GM18858 (cell line): ENCODE data around the gene BAMBI.

ENCODE experiments used
- ATAC-seq: cut with Tn5 transposase; IDR thresholded peaks from one replicate; pipeline ENCODE4 v1.9.1; 2021; ENCODE audit not compliant: unreplicated experiment

The BAMBI gene

DNA sequence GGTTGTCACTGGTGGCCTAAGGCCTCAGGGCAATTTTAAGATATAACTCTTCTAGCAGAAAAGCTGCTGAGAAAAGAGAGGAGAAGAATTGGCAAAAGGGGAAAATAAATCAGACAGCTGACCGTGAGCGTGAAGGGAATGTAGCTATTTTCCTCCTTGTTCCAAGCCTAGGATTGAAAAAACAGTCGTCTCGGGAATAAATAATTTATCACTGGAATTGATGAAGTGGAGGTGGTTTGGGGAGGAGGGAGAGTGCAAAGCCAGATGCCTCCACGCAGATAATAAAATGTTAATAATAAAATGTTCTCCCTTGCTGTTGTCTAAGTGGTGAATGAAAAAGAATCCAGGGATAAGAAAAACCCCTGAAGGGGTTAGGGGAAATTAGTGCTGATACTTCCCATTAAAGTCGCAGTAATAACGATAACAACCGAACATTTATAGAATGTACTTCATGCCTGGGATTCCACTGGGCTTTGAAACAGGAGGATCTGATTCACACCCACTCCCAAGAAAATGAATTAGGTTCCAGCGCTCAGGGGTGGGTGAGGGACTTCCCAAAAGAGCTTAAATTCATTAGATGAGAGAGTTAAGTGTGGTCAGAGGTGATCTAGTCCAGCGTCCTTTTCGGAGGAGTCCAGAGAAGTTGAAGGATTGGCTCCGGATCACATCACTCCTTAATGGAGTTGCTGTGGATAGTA, 27.3 kb downstream of the BAMBI start:
- ATAC-seq = no peak

DNA sequence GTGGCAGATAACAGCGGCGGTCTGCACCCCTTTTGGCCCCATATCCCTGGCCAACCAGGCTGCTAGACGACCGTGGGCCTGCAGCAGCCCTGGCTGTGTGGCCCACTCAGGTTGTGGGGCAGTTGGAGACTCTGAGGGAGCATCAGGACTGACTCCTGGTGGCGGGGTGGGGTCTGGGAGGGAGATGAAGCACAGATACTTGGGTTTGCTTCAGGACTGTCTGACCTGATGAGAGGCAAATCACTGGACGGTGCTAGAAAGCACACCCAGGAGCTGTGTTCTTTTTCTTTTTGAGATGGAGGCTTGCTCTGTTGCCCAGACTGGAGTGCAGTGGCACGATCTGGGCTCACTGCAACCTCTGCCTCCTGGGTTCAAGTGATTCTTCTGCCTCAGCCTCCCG, 28.2 kb downstream of the BAMBI start:
- no peak for ATAC-seq

DNA sequence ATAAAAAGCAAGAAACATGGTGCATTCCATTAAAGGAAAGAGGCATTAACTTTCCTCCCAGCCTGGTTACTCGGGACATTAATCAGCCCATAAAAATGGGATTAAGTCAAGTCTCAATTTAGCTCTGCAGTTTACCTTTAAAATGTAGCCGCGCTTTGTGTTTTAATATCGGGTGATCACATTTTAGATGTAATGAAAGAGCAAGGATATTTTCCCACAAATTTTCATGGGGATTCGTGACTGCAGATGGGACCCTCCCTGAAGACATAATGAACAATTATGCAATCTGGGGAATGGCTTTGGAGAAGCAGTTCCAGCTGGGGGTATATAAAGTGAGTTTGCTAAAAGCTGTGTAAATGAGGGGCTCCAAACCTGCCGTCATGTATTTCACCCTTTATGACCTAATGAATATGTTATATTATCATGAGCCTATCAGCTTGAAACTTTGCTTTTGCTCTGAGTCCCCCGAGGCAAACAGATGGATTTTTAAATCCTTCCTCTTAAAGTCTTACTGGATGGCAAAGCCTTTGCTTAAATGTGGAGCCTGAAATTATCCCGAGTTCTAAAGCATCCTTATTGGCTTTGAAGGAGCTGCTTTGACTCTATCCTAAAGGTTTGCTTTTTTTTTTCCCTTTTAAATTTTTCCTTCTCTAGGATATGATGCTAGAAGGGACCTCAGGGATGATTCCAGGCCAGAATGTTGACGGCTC, 31.8 kb downstream of the BAMBI start:
- ATAC-seq = no peak

DNA sequence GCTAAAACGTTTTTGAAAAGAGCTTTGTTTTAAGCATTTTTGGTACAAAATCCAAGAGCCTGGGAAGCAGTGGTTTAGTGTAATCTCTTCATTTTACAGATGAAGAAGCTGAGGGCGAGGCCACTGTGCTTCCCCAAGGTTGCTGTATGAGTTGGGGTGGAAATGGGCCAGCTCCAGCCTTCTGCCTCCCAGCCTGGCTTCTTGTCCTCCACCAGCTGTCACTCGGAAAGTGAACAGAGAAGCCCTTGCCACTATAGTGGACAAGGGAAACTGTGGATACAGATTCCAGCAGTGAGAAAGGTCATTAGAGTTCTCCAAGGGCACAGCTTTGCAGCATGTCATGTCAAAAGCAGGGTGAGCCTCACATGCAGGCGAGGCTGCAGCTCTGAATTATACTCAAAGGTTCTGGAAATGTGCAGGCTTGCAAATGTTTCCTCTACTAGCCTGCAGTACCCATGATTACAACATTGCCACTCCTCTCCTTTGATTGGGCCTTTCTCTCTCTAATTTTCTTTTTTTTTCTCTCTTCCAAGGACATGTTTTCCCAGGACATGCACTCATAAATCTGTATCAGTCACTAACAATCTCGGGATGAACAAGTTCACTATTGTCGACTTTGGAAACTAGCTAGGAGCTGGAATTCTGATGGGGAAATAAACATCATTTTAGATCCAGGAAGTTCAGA, 33.0 kb downstream of the BAMBI start:
- no peak for ATAC-seq

DNA sequence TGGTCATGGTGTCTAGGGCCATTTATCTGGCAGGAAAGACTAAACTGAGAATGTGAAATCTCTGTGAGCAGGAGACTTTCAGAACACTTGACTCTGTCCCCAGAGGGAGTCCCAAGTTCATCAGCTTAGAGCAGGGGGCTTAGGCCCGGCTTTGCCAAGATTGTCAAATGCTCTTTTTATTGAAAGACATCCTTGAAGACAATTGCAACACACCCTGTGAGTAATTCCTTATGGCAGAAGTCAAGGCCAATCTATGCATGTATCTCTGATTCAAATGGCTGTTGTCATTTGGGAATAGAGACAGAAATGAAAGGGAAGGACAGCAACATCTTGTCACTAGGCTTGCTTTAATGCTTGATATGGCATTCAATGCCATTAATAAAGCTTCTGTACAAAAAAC, 33.7 kb downstream of the BAMBI start:
- no peak for ATAC-seq

DNA sequence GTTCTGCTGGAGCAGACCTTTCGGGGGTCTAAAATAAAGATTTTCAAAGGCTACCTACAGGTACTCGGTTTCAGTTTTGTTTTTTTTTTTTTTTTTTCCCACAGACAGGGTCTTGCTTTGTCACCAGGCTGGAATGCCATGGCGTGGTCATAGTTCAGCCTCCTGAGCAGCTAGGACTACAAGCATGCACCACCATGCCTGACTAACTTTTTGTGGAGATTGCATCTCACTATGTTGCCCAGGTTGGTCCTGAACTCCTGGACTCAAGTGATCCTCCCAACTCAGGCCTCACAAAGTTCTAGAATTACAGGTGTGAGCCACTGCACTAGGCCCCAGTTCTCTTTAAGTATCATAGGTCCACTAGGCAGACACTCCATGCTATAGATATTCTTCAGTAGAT, 34.5 kb downstream of the BAMBI start:
- no peak for ATAC-seq

DNA sequence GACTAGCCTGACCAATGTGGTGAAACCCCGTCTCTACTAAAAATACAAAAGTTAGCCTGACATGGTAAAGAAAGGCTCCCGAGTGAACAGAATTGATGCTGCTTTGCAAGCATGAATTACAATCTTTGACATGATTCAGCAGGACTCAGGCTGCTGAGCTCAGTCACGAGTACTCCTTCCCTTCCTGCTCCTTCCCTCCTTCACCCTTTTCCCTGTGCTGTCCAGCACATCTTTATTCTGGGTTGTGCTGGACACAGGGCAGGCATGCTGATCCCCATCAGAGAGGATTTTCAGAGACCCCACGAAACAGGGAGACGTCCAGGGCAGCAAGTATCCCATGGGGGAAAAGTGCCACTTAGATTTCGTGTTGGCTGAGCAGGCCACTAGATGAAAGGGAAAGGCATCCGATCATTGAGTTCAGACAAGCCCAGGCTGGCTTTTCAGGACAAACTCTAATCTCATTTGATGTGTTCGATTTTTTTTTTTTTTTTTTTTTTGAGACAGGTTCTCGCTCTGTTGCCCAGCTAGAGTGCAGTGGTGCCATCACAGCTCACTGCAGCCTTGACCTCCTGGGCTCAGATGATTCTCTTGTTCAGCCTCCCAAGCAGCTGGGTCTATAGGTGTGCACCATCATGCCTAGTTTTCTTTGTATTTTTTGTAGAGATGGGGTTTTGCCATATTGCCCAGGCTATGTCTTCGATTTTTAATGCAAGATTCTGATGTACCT, 36.5 kb downstream of the BAMBI start:
- ATAC-seq = no peak

DNA sequence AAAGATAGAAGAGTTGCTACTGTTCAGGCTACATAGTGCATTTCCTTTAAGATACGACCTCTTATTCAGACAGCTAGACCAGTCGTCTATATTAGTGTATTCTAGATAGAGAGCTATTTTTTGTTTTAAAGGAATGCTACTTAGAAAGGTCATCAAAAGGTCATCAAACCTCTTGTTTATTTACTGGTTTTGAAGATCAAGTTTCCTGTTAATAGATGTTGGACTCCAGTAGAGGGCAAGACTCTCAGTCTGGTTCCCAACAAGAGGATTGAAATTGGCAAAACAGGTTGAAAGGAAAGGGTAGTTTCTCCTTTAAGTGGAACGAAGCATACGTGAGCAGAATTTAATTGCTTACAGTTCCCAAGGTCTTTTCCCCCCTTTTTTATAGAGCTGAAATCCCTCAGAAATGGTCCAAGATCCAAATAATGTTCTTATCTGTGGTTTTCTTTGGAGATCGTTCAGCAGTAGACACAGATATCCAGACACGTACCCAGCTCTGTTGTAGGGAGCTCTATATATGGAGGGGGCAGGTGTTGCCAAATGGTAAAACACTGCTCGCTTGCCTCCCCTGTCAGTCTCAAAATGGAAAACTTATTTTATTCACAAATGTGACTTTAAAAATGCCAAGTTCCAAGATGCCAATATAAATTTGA, 37.2 kb downstream of the BAMBI start:
- ATAC-seq = no peak

DNA sequence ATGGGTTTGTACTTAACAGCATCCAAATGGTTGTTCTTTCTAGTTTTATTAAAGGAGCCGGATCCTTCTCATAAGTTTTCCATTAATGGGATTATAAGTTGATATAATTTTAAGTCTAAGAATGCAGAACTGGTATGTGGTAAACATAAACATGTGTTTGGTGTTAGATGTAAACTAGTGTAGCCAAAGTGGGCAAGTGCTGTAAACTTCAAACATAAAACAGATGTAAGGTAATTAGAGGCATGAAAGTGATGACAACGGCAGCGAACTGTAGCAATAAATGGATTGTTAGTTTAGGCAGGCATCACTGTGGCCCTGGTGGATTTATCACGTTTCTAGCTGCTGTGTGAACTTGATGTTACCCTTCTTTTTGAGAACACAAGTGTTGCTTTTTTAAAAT, 37.9 kb downstream of the BAMBI start:
- ATAC-seq = no peak

DNA sequence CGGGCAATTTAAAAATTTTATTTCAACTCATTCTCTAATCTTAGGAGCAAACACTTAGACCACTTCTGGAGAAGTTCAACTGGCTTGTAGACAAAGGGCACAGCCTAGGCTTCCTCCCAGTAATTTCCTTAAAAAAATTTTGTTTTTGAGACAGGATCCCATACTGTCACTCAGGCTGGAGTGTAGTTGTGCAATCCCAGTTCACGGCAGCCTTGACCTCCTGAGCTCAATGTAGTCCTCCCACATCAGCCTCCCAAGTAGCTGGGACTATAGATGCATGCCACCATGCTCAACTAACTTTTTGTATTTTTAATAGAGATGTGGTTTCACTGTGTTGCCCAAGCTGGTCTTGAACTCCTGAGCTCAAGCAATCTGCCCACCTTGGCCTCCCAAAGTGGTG, 38.4 kb downstream of the BAMBI start:
- no peak for ATAC-seq

DNA sequence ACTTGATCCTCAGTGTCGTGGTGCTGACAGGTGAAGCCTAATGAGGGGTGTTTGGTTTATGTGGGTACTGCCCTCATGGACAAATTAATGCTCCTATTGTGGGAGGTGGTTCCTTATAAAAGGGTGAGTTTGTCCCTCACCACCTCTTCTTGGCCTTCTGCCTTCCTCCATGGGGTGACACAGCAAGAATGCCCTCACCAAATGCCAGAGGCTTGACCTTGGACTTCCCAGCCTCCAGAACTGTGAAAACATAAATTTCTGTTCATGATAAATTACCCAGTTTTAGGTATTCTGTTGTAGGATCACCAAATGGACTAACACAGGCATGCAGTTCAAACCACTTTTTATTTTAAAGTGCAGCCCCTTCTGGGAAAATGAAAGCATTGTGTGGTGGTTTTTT, 39.4 kb downstream of the BAMBI start:
- ATAC-seq = no peak

DNA sequence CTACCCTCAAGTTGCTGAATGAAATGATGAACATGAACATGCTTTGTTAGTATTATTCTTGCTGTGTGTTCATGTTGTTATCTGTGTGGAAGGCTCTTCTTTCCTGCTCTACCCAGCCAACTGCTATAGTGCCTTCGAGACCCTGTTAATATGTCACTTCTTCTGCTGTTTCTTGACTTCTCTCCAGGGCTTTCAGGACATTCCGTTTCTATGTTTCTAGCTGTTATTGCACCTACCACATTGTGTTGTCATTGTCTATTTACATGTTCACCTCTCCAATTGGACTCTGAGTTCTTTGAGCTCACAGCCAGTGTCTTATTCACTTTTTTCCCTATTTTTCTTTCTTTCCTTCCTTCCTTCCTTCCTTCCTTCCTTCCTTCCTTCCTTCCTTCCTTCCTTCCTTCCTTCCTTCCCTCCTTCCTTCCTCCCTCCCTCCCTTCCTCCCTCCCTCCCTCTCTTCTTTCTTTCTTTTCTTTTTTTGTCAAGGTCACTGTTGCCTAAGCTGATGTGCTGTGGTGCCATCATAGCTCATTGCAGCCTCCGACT, 40.4 kb downstream of the BAMBI start:
- ATAC-seq = no peak

DNA sequence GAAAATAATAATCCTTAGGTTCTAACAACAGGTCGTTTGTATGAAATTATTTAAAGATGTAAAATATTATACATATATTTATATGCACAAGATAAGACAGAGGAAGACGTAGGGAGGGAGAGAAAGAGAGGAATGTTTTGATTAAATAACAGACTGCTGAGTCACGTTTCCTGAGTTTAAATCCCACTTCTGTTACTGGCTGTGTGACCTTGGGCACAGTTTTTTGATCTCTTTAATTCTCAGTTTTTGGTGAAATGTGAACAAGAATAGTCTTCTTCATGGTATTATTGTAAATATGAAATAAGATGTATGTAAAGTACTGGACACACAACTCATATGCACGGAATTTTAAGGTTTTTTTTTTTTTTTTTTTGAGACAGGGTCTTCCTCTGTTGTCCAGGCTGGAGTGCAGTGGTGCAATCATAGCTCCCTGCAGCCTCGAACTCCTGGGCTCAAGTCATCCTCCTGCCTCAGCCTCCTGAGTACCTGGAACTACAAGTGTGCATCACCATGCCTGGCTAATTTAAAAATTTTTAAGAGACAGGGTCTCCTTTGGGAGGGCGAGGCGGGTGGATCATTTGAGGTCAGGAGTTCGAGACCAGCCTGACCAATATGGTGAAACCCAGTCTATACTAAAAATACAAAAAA, 42.6 kb downstream of the BAMBI start:
- no peak for ATAC-seq

DNA sequence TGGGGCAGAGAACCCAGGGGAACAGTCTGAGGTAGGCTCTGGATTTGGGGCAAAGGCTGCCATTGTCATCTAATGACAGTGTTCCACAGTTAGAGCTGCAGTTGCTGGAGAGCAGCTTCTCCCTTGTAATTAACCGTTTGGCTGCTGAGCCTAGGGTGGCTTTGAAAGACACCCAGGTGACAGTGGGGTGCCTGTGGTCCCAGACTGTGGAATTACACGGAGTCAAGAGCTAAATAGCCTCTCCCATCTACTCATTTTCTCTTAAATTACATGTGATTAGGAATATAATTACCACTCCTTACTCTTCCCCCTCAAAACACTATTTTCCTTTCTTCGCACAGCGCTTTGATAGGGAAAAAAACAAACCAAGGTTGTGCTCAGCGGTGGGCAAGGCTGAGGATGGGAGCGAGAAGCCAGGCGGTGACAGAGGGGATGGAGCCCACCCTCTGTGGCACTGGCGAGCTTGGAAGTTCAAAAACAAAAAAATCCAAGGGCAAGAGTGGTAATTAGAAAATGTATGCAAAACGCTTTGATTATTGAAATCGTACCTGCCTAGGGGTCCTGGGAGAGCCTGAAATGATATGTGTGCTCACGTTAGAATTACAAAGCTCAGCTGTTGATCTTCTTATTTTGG, 44.1 kb downstream of the BAMBI start:
- ATAC-seq = no peak

DNA sequence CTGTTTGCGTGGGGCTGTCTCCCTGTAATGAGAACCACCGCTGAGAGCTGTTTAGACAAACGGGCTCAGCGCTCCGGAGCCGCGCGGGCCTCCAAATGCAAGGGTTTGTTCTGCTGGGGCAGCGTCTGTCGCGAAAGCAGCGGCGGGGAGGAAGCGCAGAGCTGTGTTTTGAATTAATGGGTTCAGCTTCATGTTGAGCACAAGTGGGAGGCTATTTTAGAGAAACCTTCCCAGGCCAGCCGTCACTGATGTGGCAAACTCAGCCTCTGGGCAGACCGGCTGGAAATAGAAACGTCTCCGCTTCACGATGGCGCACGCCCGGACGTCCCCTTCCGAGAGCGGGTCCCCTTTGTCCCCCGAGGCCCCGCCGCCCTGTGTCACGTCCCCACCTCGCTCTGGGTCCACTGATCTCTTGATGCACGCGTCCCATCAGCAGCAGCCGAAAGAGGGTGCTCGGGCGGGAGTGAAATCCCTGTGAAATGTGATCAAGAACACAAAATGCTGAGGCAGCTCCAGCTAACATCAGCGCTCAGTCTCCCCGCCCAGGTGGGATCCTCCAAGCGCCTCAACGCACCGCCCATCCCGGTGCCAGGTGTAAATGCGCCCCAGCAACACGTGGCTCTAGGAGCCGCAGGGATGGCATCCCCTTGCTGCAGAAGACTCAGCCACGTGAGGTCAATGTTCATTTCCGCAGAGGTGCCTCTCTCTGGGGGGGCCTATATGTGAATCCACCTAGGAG, 44.9 kb downstream of the BAMBI start:
- ATAC-seq = no peak

DNA sequence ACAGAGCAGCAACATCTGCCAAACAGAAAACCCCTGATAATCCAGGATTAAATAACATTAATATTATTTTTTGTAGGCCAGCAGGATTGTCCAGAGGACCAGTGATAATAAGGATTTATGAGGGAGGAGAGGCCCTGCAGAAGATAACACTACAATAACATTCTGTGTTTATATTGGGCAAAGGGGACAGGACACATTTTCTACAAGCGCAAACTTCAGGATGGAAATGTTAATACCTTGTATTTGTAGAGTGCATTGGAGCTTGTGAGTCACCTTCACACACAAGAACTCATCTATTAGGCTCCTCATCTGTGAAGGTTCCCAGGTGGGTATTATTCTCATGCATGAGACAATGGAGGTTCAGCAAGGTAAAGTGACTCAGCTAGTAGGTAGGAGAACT, 51.0 kb downstream of the BAMBI start:
- no peak for ATAC-seq

DNA sequence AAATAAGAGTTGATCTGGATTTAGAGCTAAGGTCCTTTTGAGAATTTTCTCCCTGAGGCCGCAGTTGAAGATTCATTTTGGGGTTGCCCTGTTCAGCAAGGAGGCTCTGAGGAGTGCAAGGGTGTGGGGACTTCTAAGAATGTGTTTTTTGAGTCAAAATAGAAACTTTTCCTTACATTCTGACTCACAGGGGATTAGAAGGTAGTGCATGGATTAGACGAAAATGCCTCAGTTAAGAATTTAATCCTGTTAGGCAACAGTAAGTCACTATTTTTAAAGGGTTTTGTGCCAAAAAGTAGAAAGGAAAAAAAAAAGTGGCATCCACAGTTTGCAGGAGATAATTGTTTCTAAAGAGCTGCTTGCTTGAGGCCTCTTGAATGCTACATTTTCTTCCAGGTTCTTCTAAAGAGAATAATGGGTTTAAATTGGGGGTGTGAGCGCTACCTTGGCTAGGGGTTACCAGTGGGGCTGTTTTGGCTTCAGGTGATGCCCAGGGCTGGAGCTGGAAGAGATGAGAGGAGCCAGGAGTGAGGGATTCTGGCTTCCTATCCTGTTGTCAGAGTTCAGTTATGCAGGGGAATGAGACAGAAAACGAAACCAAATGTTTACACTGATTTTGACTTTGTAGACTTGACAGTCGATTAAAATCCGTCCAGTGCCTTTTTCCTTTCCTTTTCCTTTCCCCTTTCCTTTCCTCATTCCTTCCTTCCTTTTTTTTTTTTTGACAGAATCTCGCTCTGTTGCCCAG, 52.9 kb downstream of the BAMBI start:
- no peak for ATAC-seq

DNA sequence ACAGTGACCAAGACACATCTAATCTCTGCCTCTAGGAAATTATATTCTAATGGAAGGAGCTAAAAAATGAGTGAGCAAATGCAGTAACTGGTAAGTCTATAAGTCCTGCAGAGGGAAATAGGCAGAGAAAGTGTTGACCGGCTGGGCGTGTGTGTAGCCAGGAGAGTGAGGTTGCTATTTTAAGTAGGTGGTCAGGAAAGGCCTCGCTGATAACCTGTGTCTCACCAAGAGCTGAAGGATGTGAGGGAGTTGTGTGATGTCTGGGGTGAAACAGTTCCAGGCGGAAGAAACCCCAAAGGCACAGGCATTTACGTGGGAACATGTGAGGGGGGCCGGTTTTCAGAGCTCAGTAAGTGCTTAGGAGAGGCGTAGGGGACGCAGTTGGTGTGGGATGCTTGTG, 54.8 kb downstream of the BAMBI start:
- no peak for ATAC-seq
